Sigmoid colon (tissue), 4 donors: ENCODE data around the gene PTPRF.

ENCODE experiments used
- CTCF ChIP-seq, 4 experiments: fragments of 450-650 bp in 3 of 4; fragments of 200-600 bp in 1 of 4; IDR thresholded peaks; one replicate each; pipeline ENCODE4 v1.5.1; 2016 to 2019; ENCODE audit warnings: antibody characterized with exemption in 4 of 4, mild to moderate bottlenecking in 3 of 4, moderate library complexity in 2 of 4
- EP300 ChIP-seq, 4 donors: sonication (generic); formaldehyde crosslinking; IDR thresholded peaks; one replicate each; pipeline ENCODE4 v1.6.1; 2017; ENCODE audit warnings: antibody characterized with exemption in 4 of 4
- POLR2A ChIP-seq, 2 donors: fragments of 450-650 bp; IDR thresholded peaks; one replicate each; pipeline ENCODE4 v1.6.1; 2016; ENCODE audit warnings: antibody characterized with exemption in 2 of 2, mild to moderate bottlenecking in 2 of 2, moderate library complexity in 2 of 2
- POLR2AphosphoS5 ChIP-seq, 4 donors: sonication (generic); formaldehyde crosslinking; IDR thresholded peaks; one replicate each; pipeline ENCODE4 v1.6.1; 2017; ENCODE audit warnings: antibody characterized with exemption in 4 of 4

GRCh38 chr1:43651902-43652301 is 121.2 kb downstream of the PTPRF start:
- no peak for TF ChIP-seq CTCF (IDR thresholded peaks at IDR 0.05)
- TF ChIP-seq POLR2AphosphoS5 (IDR thresholded peaks at IDR 0.05): no peak
- no peak for TF ChIP-seq EP300 (IDR thresholded peaks at IDR 0.05)
- TF ChIP-seq POLR2A (IDR thresholded peaks at IDR 0.05): no peak
